Upper lobe of left lung (tissue), 6 donors: ENCODE results near the gene LRGUK. TPM values are rescaled to one million over a fixed set of nuclear protein-coding genes. Genes with fewer than 3 reads are reported as not detected.

Experiments used
- ATAC-seq, 2 donors: fragments of 200-7000 bp; cut with Tn5 transposase; one replicate each; pipeline ENCODE4 v1.9.1; 2022; ENCODE audit warnings: mild to moderate bottlenecking in 2 of 2, moderate library complexity in 2 of 2; ENCODE audit not compliant: low FRiP score in 2 of 2
- DNase-seq, 2 donors: peaks; one replicate each; pipeline ENCODE4 v3.0.0-alpha.2; 2019 to 2020
- H3K27ac ChIP-seq, 4 donors: fragments of 200-600 bp; sonication (generic); one replicate each; pipeline ENCODE4 v1.5.1; 2016 to 2019
- H3K27me3 ChIP-seq, 4 donors: fragments of 200-600 bp; sonication (generic); one replicate each; pipeline ENCODE4 v1.5.1; 2017 to 2019
- H3K36me3 ChIP-seq, 4 donors: fragments of 200-600 bp; sonication (generic); one replicate each; pipeline ENCODE4 v1.5.1; 2016 to 2019
- H3K4me1 ChIP-seq, 4 donors: fragments of 200-600 bp; sonication (generic); one replicate each; pipeline ENCODE4 v1.5.1; 2018 to 2019
- H3K4me3 ChIP-seq, 4 donors: fragments of 200-600 bp; sonication (generic); one replicate each; pipeline ENCODE4 v1.5.1; 2017 to 2019; ENCODE audit warnings: mild to moderate bottlenecking in 2 of 4, moderate library complexity in 1 of 4
- H3K9me3 ChIP-seq, 4 donors: fragments of 200-600 bp; sonication (generic); one replicate each; pipeline ENCODE4 v1.5.1; 2018 to 2019
- EP300 ChIP-seq, 4 donors: sonication (generic); formaldehyde crosslinking; IDR thresholded peaks; one replicate each; pipeline ENCODE4 v1.5.1; 2017; ENCODE audit warnings: antibody characterized with exemption in 4 of 4, control low read depth in 2 of 4
- POLR2A ChIP-seq, 4 donors: fragments of 450-650 bp; IDR thresholded peaks; one replicate each; pipeline ENCODE4 v1.5.1; 2016 to 2017; ENCODE audit warnings: antibody characterized with exemption in 4 of 4, mild to moderate bottlenecking in 2 of 4
- POLR2AphosphoS5 ChIP-seq, 2 donors: sonication (generic); formaldehyde crosslinking; IDR thresholded peaks; one replicate each; pipeline ENCODE4 v1.5.1; 2017; ENCODE audit warnings: antibody characterized with exemption in 2 of 2
- WGBS, 2 donors: methylation state at CpG; one replicate each; pipeline ENCODE4 v1.1.5; 2017 to 2018; 5-methylcytosine and 5-hydroxymethylcytosine counted together
- total RNA-seq, 6 donors: library from RNA; depleted of rRNA in 4 of 6; stranded (reverse); fragments of >200 nt in 4 of 6; gene quantifications; one replicate each; pipeline versions ENCODE4 v1.1.0 to v1.2.1, GENCODE V29; 2016 to 2021
- TF ChIP-seq, protein P1 (sequence below), 6 experiments: fragments of 450-650 bp in 4 of 6; fragments of 200-600 bp in 2 of 6; sonication (generic) in 2 of 6; IDR thresholded peaks; one replicate each; pipeline ENCODE4 v1.5.1; 2016 to 2019; ENCODE audit warnings: antibody characterized with exemption in 6 of 6
- donor health status: DM: no; HTN: no; CAD: no; lungs with moderate emphysema.
- donor health status: DM: no; HTN: yes; CAD: no; lungs with severe emphysema.

Gene LRGUK
- total RNA-seq, 6 donors from 2014 or later: 0.31 to 9.1 (median 1.9) TPM

DNA sequence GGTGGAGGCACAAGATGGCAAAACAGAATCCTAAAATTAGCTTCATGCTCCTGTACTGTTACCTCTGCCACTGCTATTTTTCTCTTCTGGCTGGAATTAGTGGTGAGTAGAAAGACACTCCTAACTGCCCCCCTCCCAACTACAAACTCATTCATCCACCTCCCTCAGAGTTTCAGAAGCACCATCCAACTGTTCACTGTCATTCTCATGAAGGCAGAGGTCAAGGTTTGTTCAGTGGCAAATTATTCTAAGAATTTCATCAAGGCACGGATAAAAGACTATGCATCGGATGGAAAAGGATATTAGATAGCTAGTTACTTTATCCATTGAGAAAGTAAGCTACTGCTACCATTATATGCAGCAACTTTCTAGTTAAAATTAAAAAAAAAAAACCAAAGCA is 59.7 kb downstream of the LRGUK start:
- Histone ChIP-seq H3K27ac (no peak overlapping the region), H3K36me3 (no peaks in the 10 kb centered on the region), H3K4me3 (no peak overlapping the region), H3K9me3 (no peaks in the 10 kb centered on the region), H3K4me1 (no peaks in the 10 kb centered on the region), H3K27me3 (no peaks in the 10 kb centered on the region)
- ATAC-seq: no peak
- DNase-seq: no peak
- WGBS, 2 donors: 73 to 87% methylated on average over 2 of the region's 2 CpGs
- TF ChIP-seq POLR2A (IDR thresholded peaks at IDR 0.05): no peak
- no peak for TF ChIP-seq EP300 (IDR thresholded peaks at IDR 0.05)
- TF ChIP-seq POLR2AphosphoS5 (IDR thresholded peaks at IDR 0.05): no peak
- TF ChIP-seq, protein P1, sequence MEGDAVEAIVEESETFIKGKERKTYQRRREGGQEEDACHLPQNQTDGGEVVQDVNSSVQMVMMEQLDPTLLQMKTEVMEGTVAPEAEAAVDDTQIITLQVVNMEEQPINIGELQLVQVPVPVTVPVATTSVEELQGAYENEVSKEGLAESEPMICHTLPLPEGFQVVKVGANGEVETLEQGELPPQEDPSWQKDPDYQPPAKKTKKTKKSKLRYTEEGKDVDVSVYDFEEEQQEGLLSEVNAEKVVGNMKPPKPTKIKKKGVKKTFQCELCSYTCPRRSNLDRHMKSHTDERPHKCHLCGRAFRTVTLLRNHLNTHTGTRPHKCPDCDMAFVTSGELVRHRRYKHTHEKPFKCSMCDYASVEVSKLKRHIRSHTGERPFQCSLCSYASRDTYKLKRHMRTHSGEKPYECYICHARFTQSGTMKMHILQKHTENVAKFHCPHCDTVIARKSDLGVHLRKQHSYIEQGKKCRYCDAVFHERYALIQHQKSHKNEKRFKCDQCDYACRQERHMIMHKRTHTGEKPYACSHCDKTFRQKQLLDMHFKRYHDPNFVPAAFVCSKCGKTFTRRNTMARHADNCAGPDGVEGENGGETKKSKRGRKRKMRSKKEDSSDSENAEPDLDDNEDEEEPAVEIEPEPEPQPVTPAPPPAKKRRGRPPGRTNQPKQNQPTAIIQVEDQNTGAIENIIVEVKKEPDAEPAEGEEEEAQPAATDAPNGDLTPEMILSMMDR (IDR thresholded peaks at IDR 0.05): no peak

DNA sequence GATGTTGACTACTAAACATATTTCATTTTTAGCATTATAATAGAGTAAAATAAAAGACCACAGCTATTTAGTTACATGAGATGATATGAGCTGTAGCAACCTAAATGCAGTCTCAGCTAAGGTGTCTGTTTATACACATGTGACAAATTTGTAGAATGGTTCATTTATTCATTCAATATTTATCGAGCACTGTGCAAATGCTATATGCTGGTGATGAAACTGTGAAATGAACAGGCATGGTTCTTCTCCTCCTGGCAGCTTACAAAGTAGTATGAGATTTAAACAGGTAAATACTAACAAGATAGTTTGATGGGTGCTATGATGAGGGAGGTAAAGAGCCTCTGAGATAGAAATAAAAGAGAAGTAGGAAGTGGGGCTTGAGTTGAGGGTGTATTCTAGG is 60.8 kb downstream of the LRGUK start:
- Histone ChIP-seq H3K36me3 (no peaks in the 10 kb centered on the region), H3K4me3 (no peak overlapping the region), H3K4me1 (no peaks in the 10 kb centered on the region), H3K9me3 (no peaks in the 10 kb centered on the region), H3K27me3 (no peaks in the 10 kb centered on the region), H3K27ac (no peak overlapping the region)
- ATAC-seq: no peak
- whole genome bisulfite sequencing, 2 donors: 92 to 98% methylated on average over 1 of the region's 1 CpG
- no peak for DNase-seq
- TF ChIP-seq POLR2AphosphoS5 (IDR thresholded peaks at IDR 0.05): no peak
- TF ChIP-seq, protein P1 (IDR thresholded peaks at IDR 0.05): no peak
- TF ChIP-seq POLR2A (IDR thresholded peaks at IDR 0.05): no peak
- no peak for TF ChIP-seq EP300 (IDR thresholded peaks at IDR 0.05)

DNA sequence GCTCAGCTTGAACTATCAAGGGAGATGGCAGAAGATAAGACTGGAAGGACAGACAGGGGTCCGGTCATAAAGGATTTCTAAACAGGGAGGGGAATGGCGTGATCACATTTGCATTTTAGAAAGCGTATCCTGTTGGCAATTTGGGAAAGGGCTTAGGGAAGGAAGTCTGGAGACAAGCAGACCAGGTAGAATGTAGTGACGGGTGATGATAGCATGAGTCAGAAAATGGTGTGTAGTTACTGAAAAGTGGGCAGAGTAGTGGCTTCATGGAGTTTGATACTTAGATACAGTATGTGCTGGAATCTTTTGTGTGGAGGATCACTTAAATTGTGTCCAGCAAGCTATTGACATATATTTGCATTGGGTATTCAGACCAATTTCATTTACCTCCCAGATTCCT is 61.2 kb downstream of the LRGUK start:
- 86 to 89% methylated on average over 4 of the region's 4 CpGs for WGBS, 2 donors
- DNase-seq (no peak), ATAC-seq (no peak)
- TF ChIP-seq POLR2A (IDR thresholded peaks at IDR 0.05) (no peak), EP300 (IDR thresholded peaks at IDR 0.05) (no peak), POLR2AphosphoS5 (IDR thresholded peaks at IDR 0.05) (no peak)
- TF ChIP-seq, protein P1 (IDR thresholded peaks at IDR 0.05): no peak
- Histone ChIP-seq H3K4me1 (no peaks in the 10 kb centered on the region), H3K27me3 (no peaks in the 10 kb centered on the region), H3K4me3 (no peak overlapping the region), H3K9me3 (no peaks in the 10 kb centered on the region), H3K36me3 (no peaks in the 10 kb centered on the region), H3K27ac (no peak overlapping the region)

DNA sequence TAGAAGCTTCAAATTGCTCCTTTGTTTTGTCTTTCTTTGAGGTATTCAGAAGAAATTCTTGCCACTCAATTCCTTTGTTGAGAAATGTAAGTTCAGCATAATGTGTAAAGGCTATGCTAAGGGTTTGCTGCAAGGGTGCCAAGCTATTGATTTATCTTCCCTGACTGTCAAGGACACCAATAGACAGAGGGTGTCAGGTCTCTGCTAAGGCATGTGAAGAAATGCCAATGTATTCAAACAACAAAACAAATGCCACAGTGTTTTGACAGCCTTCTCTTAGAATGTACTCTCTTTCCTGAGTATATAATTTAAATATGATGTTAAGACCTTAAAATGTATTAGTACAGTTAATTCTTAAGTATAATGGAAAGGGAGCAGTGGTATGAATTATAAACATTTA is 62.4 kb downstream of the LRGUK start:
- no peak for ATAC-seq
- Histone ChIP-seq H3K27me3 (no peaks in the 10 kb centered on the region), H3K4me1 (no peaks in the 10 kb centered on the region), H3K4me3 (no peak overlapping the region), H3K36me3 (no peaks in the 10 kb centered on the region), H3K27ac (no peak overlapping the region), H3K9me3 (no peaks in the 10 kb centered on the region)
- TF ChIP-seq, protein P1 (IDR thresholded peaks at IDR 0.05): no peak
- TF ChIP-seq POLR2AphosphoS5 (IDR thresholded peaks at IDR 0.05) (no peak), POLR2A (IDR thresholded peaks at IDR 0.05) (no peak), EP300 (IDR thresholded peaks at IDR 0.05) (no peak)
- no peak for DNase-seq

DNA sequence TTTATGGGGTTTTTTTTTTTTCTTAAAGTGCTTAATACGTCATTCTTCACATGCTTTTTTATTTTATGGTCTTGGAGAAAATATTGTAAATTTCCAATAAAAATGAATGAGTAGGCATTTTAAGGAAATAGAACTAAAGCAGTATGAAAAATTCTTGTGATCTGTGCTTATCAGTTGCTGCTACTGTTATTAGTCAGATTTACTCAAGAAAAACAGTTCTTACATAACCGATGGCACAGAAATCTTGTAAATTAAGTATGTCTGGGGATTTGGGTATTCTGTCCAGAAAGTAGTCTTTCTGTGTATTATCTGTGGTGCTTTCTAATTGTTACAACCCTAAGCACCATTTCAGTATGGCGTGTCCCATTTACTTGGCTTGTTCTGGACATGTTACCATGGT is 64.7 kb downstream of the LRGUK start:
- TF ChIP-seq, protein P1 (IDR thresholded peaks at IDR 0.05): no peak
- TF ChIP-seq POLR2A (IDR thresholded peaks at IDR 0.05): no peak
- TF ChIP-seq EP300 (IDR thresholded peaks at IDR 0.05): no peak
- TF ChIP-seq POLR2AphosphoS5 (IDR thresholded peaks at IDR 0.05): no peak
- Histone ChIP-seq H3K27ac (no peak overlapping the region), H3K9me3 (no peaks in the 10 kb centered on the region), H3K27me3 (no peaks in the 10 kb centered on the region), H3K4me3 (no peak overlapping the region), H3K4me1 (no peaks in the 10 kb centered on the region), H3K36me3 (no peaks in the 10 kb centered on the region)
- DNase-seq (no peak), ATAC-seq (no peak)
- 69 to 77% methylated on average over 3 of the region's 3 CpGs for WGBS, 2 donors
